Endothelial cell of umbilical vein (primary cell): ENCODE data around the gene ARID3B.

Experiments used
- EZH2 ChIP-seq: IDR thresholded peaks from 2 replicates; pipeline ENCODE4 v1.6.1; 2012; ENCODE audit warnings: borderline replicate concordance, low read depth, mild to moderate bottlenecking, moderate library complexity, low read length, inconsistent platforms; ENCODE audit not compliant: severe bottlenecking
- TF ChIP-seq, protein P1 (sequence below), 2 donors: IDR thresholded peaks; 1 replicate in 1 of 2; 2 replicates in 1 of 2; pipeline ENCODE4 v1.5.1; 2011; ENCODE audit warnings: low read length in 2 of 2, mild to moderate bottlenecking in 2 of 2, moderate library complexity in 2 of 2, control low read depth in 1 of 2, inconsistent platforms in 1 of 2, low read depth in 1 of 2; ENCODE audit not compliant: insufficient read depth in 1 of 2; ENCODE audit errors: extremely low read depth in 1 of 2
- TF ChIP-seq, protein P2 (sequence below): IDR thresholded peaks from 2 replicates; pipeline ENCODE4 v1.6.1; 2011; ENCODE audit not compliant: insufficient read depth, insufficient read length

DNA sequence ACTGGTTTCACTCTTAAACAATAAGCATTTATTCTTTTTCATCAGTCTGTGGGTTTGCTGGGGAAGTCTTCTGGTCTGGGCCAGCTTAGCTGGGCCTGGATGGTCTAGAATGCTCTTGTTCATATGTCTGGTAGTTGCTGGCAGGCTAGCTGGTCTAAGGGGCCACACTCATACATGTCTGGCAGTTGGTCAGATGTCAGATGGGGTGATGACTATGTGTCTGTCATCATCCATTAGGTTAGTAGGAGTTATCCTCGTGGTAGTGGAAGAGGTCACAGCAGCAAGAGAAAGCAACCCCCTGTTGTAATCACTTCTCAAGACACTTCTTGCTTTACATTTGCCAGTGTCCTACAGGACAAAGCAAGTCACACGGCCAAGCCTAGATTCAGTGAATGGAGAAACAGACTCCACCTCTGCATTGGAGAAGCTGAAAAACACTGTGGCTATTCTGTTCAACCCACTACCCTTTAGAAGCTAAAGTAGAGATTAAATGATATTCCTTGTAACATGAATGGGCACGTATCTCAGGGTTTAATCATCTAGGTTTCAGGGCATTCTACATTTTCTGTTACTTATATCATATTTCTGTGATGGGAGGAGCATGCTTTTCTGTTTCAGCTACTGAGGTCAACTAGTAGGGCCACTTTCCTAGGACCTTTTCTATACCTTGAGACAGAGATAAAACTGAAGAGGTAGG is 5.5 kb upstream of the ARID3B start:
- no peak for TF ChIP-seq EZH2
- TF ChIP-seq, protein P1, sequence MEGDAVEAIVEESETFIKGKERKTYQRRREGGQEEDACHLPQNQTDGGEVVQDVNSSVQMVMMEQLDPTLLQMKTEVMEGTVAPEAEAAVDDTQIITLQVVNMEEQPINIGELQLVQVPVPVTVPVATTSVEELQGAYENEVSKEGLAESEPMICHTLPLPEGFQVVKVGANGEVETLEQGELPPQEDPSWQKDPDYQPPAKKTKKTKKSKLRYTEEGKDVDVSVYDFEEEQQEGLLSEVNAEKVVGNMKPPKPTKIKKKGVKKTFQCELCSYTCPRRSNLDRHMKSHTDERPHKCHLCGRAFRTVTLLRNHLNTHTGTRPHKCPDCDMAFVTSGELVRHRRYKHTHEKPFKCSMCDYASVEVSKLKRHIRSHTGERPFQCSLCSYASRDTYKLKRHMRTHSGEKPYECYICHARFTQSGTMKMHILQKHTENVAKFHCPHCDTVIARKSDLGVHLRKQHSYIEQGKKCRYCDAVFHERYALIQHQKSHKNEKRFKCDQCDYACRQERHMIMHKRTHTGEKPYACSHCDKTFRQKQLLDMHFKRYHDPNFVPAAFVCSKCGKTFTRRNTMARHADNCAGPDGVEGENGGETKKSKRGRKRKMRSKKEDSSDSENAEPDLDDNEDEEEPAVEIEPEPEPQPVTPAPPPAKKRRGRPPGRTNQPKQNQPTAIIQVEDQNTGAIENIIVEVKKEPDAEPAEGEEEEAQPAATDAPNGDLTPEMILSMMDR (IDR thresholded peaks at IDR 0.05; ENCODE audit: extremely low read depth in 1 of 2, insufficient read depth in 1 of 2, low read depth in 1 of 2, low read length in 2 of 2) = no peak
- TF ChIP-seq, protein P2, sequence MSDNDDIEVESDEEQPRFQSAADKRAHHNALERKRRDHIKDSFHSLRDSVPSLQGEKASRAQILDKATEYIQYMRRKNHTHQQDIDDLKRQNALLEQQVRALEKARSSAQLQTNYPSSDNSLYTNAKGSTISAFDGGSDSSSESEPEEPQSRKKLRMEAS = no peak
